Ovary (tissue), 9 donors: ENCODE data around the gene ZNF334. TPM values are rescaled to one million over a fixed set of nuclear protein-coding genes. Genes with fewer than 3 reads are reported as not detected.

Experiments
- DNase-seq, 5 donors: peaks; one replicate each; pipeline ENCODE4 v3.0.0-alpha.2; 2019 to 2020
- H3K27ac ChIP-seq, 2 donors: fragments of 200-600 bp; one replicate each; pipeline versions ENCODE4 v1.5.1 to v1.8.0; 2019 to 2022
- H3K27me3 ChIP-seq: fragments of 200-600 bp; one replicate; pipeline ENCODE4 v1.8.0; 2022
- H3K36me3 ChIP-seq: fragments of 200-600 bp; sonication (generic); one replicate; pipeline ENCODE4 v1.5.1; 2019
- H3K4me1 ChIP-seq: one replicate; pipeline ENCODE4 v1.8.1; 2013; ENCODE audit warnings: mild to moderate bottlenecking, moderate library complexity; ENCODE audit not compliant: insufficient read depth
- H3K4me3 ChIP-seq: fragments of 200-600 bp; sonication (generic); one replicate; pipeline ENCODE4 v1.5.1; 2017
- H3K9me3 ChIP-seq, 2 donors: fragments of 200-600 bp in 1 of 2; sonication (generic) in 1 of 2; one replicate each; pipeline versions ENCODE4 v1.5.1 to v1.8.1; 2013 to 2019; ENCODE audit warnings: mild to moderate bottlenecking in 1 of 2, moderate library complexity in 1 of 2
- CTCF ChIP-seq, 3 donors: fragments of 450-650 bp in 2 of 3; fragments of 200-600 bp in 1 of 3; IDR thresholded peaks; one replicate each; pipeline versions ENCODE4 v1.5.1 to v1.8.0; 2016 to 2022; ENCODE audit warnings: antibody characterized with exemption in 3 of 3, mild to moderate bottlenecking in 1 of 3
- EP300 ChIP-seq: sonication (generic); formaldehyde crosslinking; IDR thresholded peaks from one replicate; pipeline ENCODE4 v1.6.1; 2017; ENCODE audit warnings: antibody characterized with exemption
- POLR2A ChIP-seq: fragments of 450-650 bp; IDR thresholded peaks from one replicate; pipeline ENCODE4 v1.6.1; 2017; ENCODE audit warnings: antibody characterized with exemption, mild to moderate bottlenecking, moderate library complexity
- WGBS, 3 donors: extraction: QIAGEN DNeasy Blood & Tissue Kit in 1 of 3; methylation state at CpG; one replicate each; pipeline versions ENCODE4 v1.1.5 to v1.1.7; 2013 to 2017; 5-methylcytosine and 5-hydroxymethylcytosine counted together
- intact Hi-C, 4 donors: fragments of 100-400 bp; cut with DNase I; formaldehyde crosslinking; loops; one replicate each; pipeline versions ENCODE4 v1.11.0 to v1.15.1; 2022 to 2023
- polyA plus RNA-seq, 2 donors: library from polyadenylated mRNA; stranded (reverse); fragments of 200-250 nt in 1 of 2; fragments of 350-450 nt in 1 of 2; fragmentation: Illumina TruSeq in 1 of 2; extraction: RNeasy Lipid Tissue Mini Kit (QIAGEN cat#74804) in 1 of 2; gene quantifications; one replicate each; pipeline ENCODE4 v1.2.3, GENCODE V29; 2013 to 2014
- total RNA-seq, 7 donors: library from RNA; depleted of rRNA in 2 of 7; stranded (reverse); fragments of >200 nt in 2 of 7; fragmentation: NEBNext Ultra II Directional in 3 of 7; extraction: Animal tissue kit (Norgen Biotek cat#: 25700) in 3 of 7; gene quantifications; one replicate each; pipeline versions ENCODE4 v1.1.0 to v1.2.4, GENCODE V29; 2016 to 2023
- donor health status: DM: no; HTN: no; CAD: no; lungs with moderate emphysema.
- donor health status: DM: no; HTN: no; CAD: no.
- donor health status: Bipolar disorder and iron deficiency.
- donor health status: DM: yes; HTN: yes; CAD: no.
- donor health status: DM: no; HTN: no; CAD: no.
- donor health status: DM: yes; HTN: yes; CAD: no.

Gene ZNF334
- total and polyA plus RNA-seq, 9 donors: 5.5 to 16.1 (median 10.7) TPM

- Histone ChIP-seq H3K4me1 (no peaks in the 10 kb centered on the region), H3K27me3 (no peaks in the 10 kb centered on the region), H3K9me3 (no peaks in the 10 kb centered on the region), H3K27ac (no peak overlapping the region), H3K4me3 (no peak overlapping the region), H3K36me3 (no peaks in the 10 kb centered on the region)
- intact Hi-C loops: no loop called here
- WGBS, 3 donors: 53 to 60% (median 55%) methylated on average over 4 of the region's 4 CpGs
- TF ChIP-seq POLR2A (no peak), EP300 (no peak), CTCF (IDR thresholded peaks at IDR 0.05) (no peak)
- DNase-seq: no peak
Observed at GRCh38 chr20:46552460-46553420, 39.4 kb upstream of the ZNF334 start.

GRCh38 chr20:46551522-46552381 is 38.4 kb upstream of the ZNF334 start:
- Histone ChIP-seq H3K4me1 (no peaks in the 10 kb centered on the region), H3K27me3 (no peaks in the 10 kb centered on the region), H3K9me3 (no peaks in the 10 kb centered on the region), H3K4me3 (no peak overlapping the region), H3K36me3 (no peaks in the 10 kb centered on the region), H3K27ac (no peak overlapping the region)
- DNase-seq: no peak
- intact Hi-C loops: no loop called here
- WGBS, 3 donors: 73 to 74% (median 74%) methylated on average over 12 of the region's 12 CpGs
- TF ChIP-seq POLR2A (no peak), CTCF (IDR thresholded peaks at IDR 0.05) (no peak), EP300 (no peak)

GRCh38 chr20:46550461-46550860 is 37.1 kb upstream of the ZNF334 start, which contains the start of gene OCSTAMP:
TSS of gene OCSTAMP (minus strand) at chr20:46550654. CDS start at chr20:46550560, 94 bp downstream.
- no peaks in the 10 kb centered on the region for H3K36me3 ChIP-seq
- TF ChIP-seq CTCF (IDR thresholded peaks at IDR 0.05): no peak
- TF ChIP-seq POLR2A: no peak
- no peak for TF ChIP-seq EP300
- DNase-seq: no peak
- H3K4me3 ChIP-seq: no peak within 1 kb of the TSS
- H3K9me3 ChIP-seq: no peaks in the 10 kb centered on the region
- no peak within 1 kb of the TSS for H3K27ac ChIP-seq
- WGBS, 3 donors: 66 to 74% (median 69%) methylated on average over 9 of the region's 9 CpGs
- intact Hi-C loops: no loop called here
- H3K4me1 ChIP-seq: no peaks in the 10 kb centered on the region
- H3K27me3 ChIP-seq: no peaks in the 10 kb centered on the region

- H3K4me3 ChIP-seq: no peak overlapping the region
- H3K27me3 ChIP-seq: no peaks in the 10 kb centered on the region
- H3K4me1 ChIP-seq: no peaks in the 10 kb centered on the region
- TF ChIP-seq EP300 (no peak), CTCF (IDR thresholded peaks at IDR 0.05) (no peak), POLR2A (no peak)
- H3K27ac ChIP-seq: no peak overlapping the region
- no peaks in the 10 kb centered on the region for H3K9me3 ChIP-seq
- intact Hi-C loops: no loop called here
- WGBS, 3 donors: 87 to 90% (median 90%) methylated on average over 4 of the region's 4 CpGs
- DNase-seq: no peak
- H3K36me3 ChIP-seq: no peaks in the 10 kb centered on the region
Observed at GRCh38 chr20:46549188-46549972, 36.0 kb upstream of the ZNF334 start.
